Lung (tissue), 12 donors: ENCODE results near the gene CAPZB. TPM values are rescaled to one million over a fixed set of nuclear protein-coding genes. Genes with fewer than 3 reads are reported as not detected.

Experiments
- ATAC-seq: fragments of 200-7000 bp; cut with Tn5 transposase; one replicate; pipeline ENCODE4 v1.9.1; 2020; ENCODE audit warnings: moderate number of reproducible peaks; ENCODE audit not compliant: insufficient read depth, low FRiP score
- DNase-seq, 3 donors: peaks; one replicate each; pipeline ENCODE4 v3.0.0-alpha.2; 2013 to 2017
- H3K27ac ChIP-seq, 2 donors: one replicate each; pipeline ENCODE4 v1.5.1; 2013; ENCODE audit warnings: mild to moderate bottlenecking in 2 of 2, moderate library complexity in 2 of 2, control low read depth in 1 of 2, inconsistent platforms in 1 of 2, low read depth in 1 of 2, low read length in 1 of 2
- H3K27me3 ChIP-seq, 3 donors: one replicate each; pipeline ENCODE4 v1.5.1; 2013; ENCODE audit warnings: low read length in 2 of 3; ENCODE audit not compliant: control insufficient read depth in 3 of 3, insufficient read depth in 3 of 3
- H3K36me3 ChIP-seq, 4 donors: one replicate each; pipeline ENCODE4 v1.5.1; 2013; ENCODE audit warnings: low read length in 4 of 4, mild to moderate bottlenecking in 1 of 4, moderate library complexity in 1 of 4; ENCODE audit not compliant: control insufficient read depth in 4 of 4, insufficient read depth in 4 of 4
- H3K4me1 ChIP-seq, 5 donors: one replicate each; pipeline ENCODE4 v1.5.1; 2013; ENCODE audit warnings: low read length in 5 of 5, mild to moderate bottlenecking in 2 of 5, moderate library complexity in 1 of 5; ENCODE audit not compliant: control insufficient read depth in 5 of 5, insufficient read depth in 5 of 5
- H3K4me3 ChIP-seq: one replicate; pipeline ENCODE4 v1.5.1; 2013; ENCODE audit warnings: mild to moderate bottlenecking, control low read depth, moderate library complexity
- H3K9ac ChIP-seq, 2 donors: one replicate each; pipeline ENCODE4 v1.5.1; 2013; ENCODE audit warnings: low read length in 2 of 2, control low read depth in 1 of 2; ENCODE audit not compliant: insufficient read depth in 1 of 2
- H3K9me3 ChIP-seq, 4 donors: one replicate each; pipeline ENCODE4 v1.5.1; 2013; ENCODE audit warnings: low read length in 3 of 4, mild to moderate bottlenecking in 1 of 4, moderate library complexity in 1 of 4; ENCODE audit not compliant: control insufficient read depth in 4 of 4, insufficient read depth in 3 of 4
- WGBS, 2 donors: extraction: QIAGEN DNeasy Blood & Tissue Kit; methylation state at CpG; one replicate each; pipeline ENCODE4 v1.1.7; 2013; 5-methylcytosine and 5-hydroxymethylcytosine counted together
- polyA plus RNA-seq, 2 donors: library from polyadenylated mRNA; stranded (reverse); fragments of 200-250 nt; gene quantifications; one replicate each; pipeline ENCODE4 v1.2.1, GENCODE V29; 2013
- total RNA-seq, 2 donors: library from RNA; depleted of rRNA in 1 of 2; stranded (reverse); fragments of >200 nt in 1 of 2; gene quantifications; one replicate each; pipeline ENCODE4 v1.2.1, GENCODE V29; 2014 to 2021
- TF ChIP-seq, protein P1 (sequence below): IDR thresholded peaks from 2 replicates; pipeline ENCODE4 v1.5.1; 2012; ENCODE audit warnings: mild to moderate bottlenecking; ENCODE audit errors: control extremely low read depth, extremely low read depth
- donor health status: control.
- donor health status: control.
- donor health status: Bipolar disorder and iron deficiency.
- donor health status: healthy.
- donor health status: DM: yes; HTN: yes; CAD: no.

The CAPZB gene
- total and polyA plus RNA-seq, 4 donors, result 94.7 to 339 (median 278) TPM

DNA sequence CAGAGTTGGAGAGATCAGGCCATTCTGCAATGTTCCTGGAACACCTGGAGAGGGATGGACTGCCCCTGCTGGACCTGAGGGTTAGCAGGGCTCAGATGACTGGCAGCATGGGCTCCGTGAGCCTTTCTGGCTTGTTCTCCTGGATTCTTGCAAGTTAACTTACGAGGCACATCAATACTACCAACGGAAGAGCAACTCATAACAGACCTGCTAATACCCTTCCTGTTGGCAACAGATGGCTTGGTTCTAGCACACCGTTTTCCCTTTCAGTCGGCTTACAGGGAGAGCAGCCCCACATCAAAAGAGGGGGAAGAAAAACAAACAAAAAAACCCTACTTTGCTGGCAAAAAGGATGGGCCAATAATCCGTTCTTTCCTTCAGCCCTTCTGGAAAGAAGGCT, 125.3 kb downstream of the CAPZB start:
- Histone ChIP-seq H3K27me3 (no peaks in the 10 kb centered on the region), H3K9me3 (no peaks in the 10 kb centered on the region), H3K9ac (peak overlapping the region in 1 of 2 donors; percentile 11), H3K4me3 (no peak overlapping the region), H3K4me1 (peaks cover 0 to 31% (median 6%) of the 10 kb centered on the region in 5 donors), H3K36me3 (peaks cover 3 to 23% (median 18%) of the 10 kb centered on the region in 4 donors), H3K27ac (peak overlapping the region in 1 of 2 donors; percentile 40)
- 27 to 33% methylated on average over 6 of the region's 6 CpGs for WGBS, 2 donors
- DNase-seq, result no peak
- ATAC-seq, result no peak
- TF ChIP-seq, protein P1, sequence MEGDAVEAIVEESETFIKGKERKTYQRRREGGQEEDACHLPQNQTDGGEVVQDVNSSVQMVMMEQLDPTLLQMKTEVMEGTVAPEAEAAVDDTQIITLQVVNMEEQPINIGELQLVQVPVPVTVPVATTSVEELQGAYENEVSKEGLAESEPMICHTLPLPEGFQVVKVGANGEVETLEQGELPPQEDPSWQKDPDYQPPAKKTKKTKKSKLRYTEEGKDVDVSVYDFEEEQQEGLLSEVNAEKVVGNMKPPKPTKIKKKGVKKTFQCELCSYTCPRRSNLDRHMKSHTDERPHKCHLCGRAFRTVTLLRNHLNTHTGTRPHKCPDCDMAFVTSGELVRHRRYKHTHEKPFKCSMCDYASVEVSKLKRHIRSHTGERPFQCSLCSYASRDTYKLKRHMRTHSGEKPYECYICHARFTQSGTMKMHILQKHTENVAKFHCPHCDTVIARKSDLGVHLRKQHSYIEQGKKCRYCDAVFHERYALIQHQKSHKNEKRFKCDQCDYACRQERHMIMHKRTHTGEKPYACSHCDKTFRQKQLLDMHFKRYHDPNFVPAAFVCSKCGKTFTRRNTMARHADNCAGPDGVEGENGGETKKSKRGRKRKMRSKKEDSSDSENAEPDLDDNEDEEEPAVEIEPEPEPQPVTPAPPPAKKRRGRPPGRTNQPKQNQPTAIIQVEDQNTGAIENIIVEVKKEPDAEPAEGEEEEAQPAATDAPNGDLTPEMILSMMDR, result no peak

DNA sequence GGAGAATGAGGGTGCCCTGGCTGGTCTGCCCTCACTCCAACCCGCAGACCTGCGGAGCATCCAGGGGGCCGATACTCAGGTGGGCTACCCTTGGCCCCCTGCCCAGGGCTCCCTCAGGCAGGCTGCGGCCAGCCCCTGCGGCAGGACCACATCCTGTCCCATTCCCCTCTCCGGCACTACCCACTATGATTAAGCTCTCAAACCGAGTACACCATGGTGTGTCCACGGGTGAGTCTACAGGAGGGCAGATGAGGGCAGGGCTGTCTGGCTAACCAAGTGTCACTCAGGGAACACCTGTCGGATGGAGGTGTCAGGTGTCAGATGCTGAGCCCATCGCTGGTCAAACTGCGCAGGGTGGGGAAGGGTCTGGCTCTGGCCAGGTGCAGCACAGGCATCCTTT, 126.0 kb downstream of the CAPZB start:
- H3K27ac ChIP-seq, result peak overlapping the region in 1 of 2 donors; percentile 4
- 62 to 79% methylated on average over 11 of the region's 11 CpGs for WGBS, 2 donors

DNA sequence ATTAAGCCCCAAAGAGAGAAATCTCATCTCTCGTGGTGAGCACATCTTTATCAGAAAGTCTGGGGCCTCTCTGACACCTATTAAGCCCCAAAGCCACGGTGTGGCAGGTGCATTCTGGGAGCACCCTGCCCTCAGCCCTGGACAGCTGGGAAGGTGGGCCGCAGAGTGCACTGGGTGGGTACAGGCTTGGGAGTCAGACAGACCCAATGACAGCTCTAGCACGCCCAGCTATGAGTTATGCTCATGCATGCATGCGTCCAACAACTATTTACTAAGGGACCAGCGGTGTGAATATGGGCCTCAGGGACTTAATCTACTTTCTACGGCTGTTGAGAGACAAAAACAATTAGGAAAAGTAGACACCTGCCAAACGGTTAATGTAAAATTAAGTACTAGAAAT, 126.6 kb downstream of the CAPZB start:
- no peaks in the 10 kb centered on the region for H3K27me3 ChIP-seq
- TF ChIP-seq, protein P1, result no peak
- H3K9me3 ChIP-seq, result no peaks in the 10 kb centered on the region
- peaks cover 0 to 23% (median 6%) of the 10 kb centered on the region in 5 donors for H3K4me1 ChIP-seq
- no peak overlapping the region for H3K9ac ChIP-seq
- H3K36me3 ChIP-seq, result peaks cover 3 to 31% (median 27%) of the 10 kb centered on the region in 4 donors
- DNase-seq (no peak), ATAC-seq (no peak)
- H3K4me3 ChIP-seq, result no peak overlapping the region
- 91 to 94% methylated on average over 8 of the region's 8 CpGs for WGBS, 2 donors
- H3K27ac ChIP-seq, result no peak overlapping the region

More for the DNA sequence above, 126.0 kb downstream of the CAPZB start:
- Histone ChIP-seq H3K9ac (no peak overlapping the region), H3K9me3 (no peaks in the 10 kb centered on the region), H3K27me3 (no peaks in the 10 kb centered on the region), H3K4me1 (peaks cover 0 to 29% (median 6%) of the 10 kb centered on the region in 5 donors), H3K4me3 (no peak overlapping the region), H3K36me3 (peaks cover 3 to 28% (median 23%) of the 10 kb centered on the region in 4 donors)
- no peak for ATAC-seq
- DNase-seq, result no peak
- TF ChIP-seq, protein P1, result no peak
